ENCODE data around the gene LMF1.

LMF1 gene

GRCh38 chr16:856811-857210 lies 114.0 kb downstream of the LMF1 start:
- Mint-ChIP-seq H3K36me3 (ENCODE audit: low read depth) (peaks cover 45% of the 10 kb centered on the region), H3K27me3 (ENCODE audit: low read depth) (no peaks in the 10 kb centered on the region), H3K4me1 (no peaks in the 10 kb centered on the region), H3K9me3 (peaks cover 18% of the 10 kb centered on the region), H3K27ac (no peak overlapping the region), H3K4me3 (no peak overlapping the region)
- TF ChIP-seq CTCF (IDR thresholded peaks at IDR 0.05; ENCODE audit: unreplicated experiment in 3 of 3) = no peak

- H3K36me3 Mint-ChIP-seq (ENCODE audit: low read depth) = peaks cover 39% of the 10 kb centered on the region
- no peak overlapping the region for H3K4me3 Mint-ChIP-seq
- no peaks in the 10 kb centered on the region for H3K4me1 Mint-ChIP-seq
- TF ChIP-seq CTCF (IDR thresholded peaks at IDR 0.05; ENCODE audit: unreplicated experiment in 3 of 3) = no peak
- no peaks in the 10 kb centered on the region for H3K27me3 Mint-ChIP-seq (ENCODE audit: low read depth)
- no peak overlapping the region for H3K27ac Mint-ChIP-seq
- peaks cover 13% of the 10 kb centered on the region for H3K9me3 Mint-ChIP-seq
These were observed 114.7 kb downstream of the LMF1 start for GRCh38 chr16:856101-856500.

GRCh38 chr16:855471-855870 lies 115.3 kb downstream of the LMF1 start:
- Mint-ChIP-seq H3K36me3 (ENCODE audit: low read depth) (peaks cover 38% of the 10 kb centered on the region), H3K27ac (no peak overlapping the region), H3K27me3 (ENCODE audit: low read depth) (no peaks in the 10 kb centered on the region), H3K9me3 (peaks cover 13% of the 10 kb centered on the region), H3K4me3 (no peak overlapping the region), H3K4me1 (no peaks in the 10 kb centered on the region)
- TF ChIP-seq CTCF (IDR thresholded peaks at IDR 0.05; ENCODE audit: unreplicated experiment in 3 of 3) = no peak

- peaks cover 16% of the 10 kb centered on the region for H3K9me3 Mint-ChIP-seq
- TF ChIP-seq CTCF (IDR thresholded peaks at IDR 0.05; ENCODE audit: unreplicated experiment in 3 of 3) = no peak
- peaks cover 38% of the 10 kb centered on the region for H3K36me3 Mint-ChIP-seq (ENCODE audit: low read depth)
- no peak overlapping the region for H3K4me3 Mint-ChIP-seq
- H3K27me3 Mint-ChIP-seq (ENCODE audit: low read depth) = no peaks in the 10 kb centered on the region
- H3K27ac Mint-ChIP-seq = no peak overlapping the region
- H3K4me1 Mint-ChIP-seq = no peaks in the 10 kb centered on the region
These were observed 115.9 kb downstream of the LMF1 start for GRCh38 chr16:854808-855410.

- no peak overlapping the region for H3K27ac Mint-ChIP-seq
- H3K36me3 Mint-ChIP-seq (ENCODE audit: low read depth) = peaks cover 36% of the 10 kb centered on the region
- TF ChIP-seq CTCF (IDR thresholded peaks at IDR 0.05; ENCODE audit: unreplicated experiment in 3 of 3) = no peak
- no peak overlapping the region for H3K4me3 Mint-ChIP-seq
- H3K27me3 Mint-ChIP-seq (ENCODE audit: low read depth) = no peaks in the 10 kb centered on the region
- H3K4me1 Mint-ChIP-seq = no peaks in the 10 kb centered on the region
- H3K9me3 Mint-ChIP-seq = peaks cover 16% of the 10 kb centered on the region
These were observed 116.6 kb downstream of the LMF1 start for GRCh38 chr16:853981-854807.

GRCh38 chr16:853306-853705 lies 117.5 kb downstream of the LMF1 start:
- Mint-ChIP-seq H3K27ac (no peak overlapping the region), H3K4me1 (no peaks in the 10 kb centered on the region), H3K36me3 (ENCODE audit: low read depth) (peaks cover 43% of the 10 kb centered on the region), H3K27me3 (ENCODE audit: low read depth) (no peaks in the 10 kb centered on the region), H3K9me3 (peaks cover 25% of the 10 kb centered on the region), H3K4me3 (no peak overlapping the region)
- TF ChIP-seq CTCF (IDR thresholded peaks at IDR 0.05; ENCODE audit: unreplicated experiment in 3 of 3) = no peak
